Anterior cingulate cortex (tissue), 58 donors: Measurements from ENCODE around the gene UQCR10.

Experiments
- DNase-seq, 58 donors: peaks; one replicate each; lab custom pipeline; 2025; lab: John Stamatoyannopoulos, UW

The UQCR10 gene

GRCh38 chr22:29790061-29790460 is 22.9 kb downstream of the UQCR10 start:
- DNase-seq, result no peak

GRCh38 chr22:29793396-29793795 is 26.2 kb downstream of the UQCR10 start:
- DNase-seq, result no peak

GRCh38 chr22:29795663-29796062 is 28.5 kb downstream of the UQCR10 start:
- DNase-seq, result no peak

- peak in 7 of 58 donors; percentile 7 to 16 (median 11) for DNase-seq
These were observed 30.2 kb downstream of the UQCR10 start for GRCh38 chr22:29797351-29797750.

- DNase-seq, result no peak
These were observed 31.1 kb downstream of the UQCR10 start for GRCh38 chr22:29798318-29798717.

GRCh38 chr22:29798801-29799200 is 31.6 kb downstream of the UQCR10 start:
- peak in 2 of 58 donors; percentile 10 to 52 for DNase-seq

- DNase-seq, result peak in 51 of 58 donors; percentile 21 to 87 (median 61)
These were observed 32.1 kb downstream of the UQCR10 start for GRCh38 chr22:29799217-29799680.

- DNase-seq, result no peak
These were observed 34.0 kb downstream of the UQCR10 start for GRCh38 chr22:29801153-29801552.

GRCh38 chr22:29801796-29802195 is 34.6 kb downstream of the UQCR10 start:
- no peak for DNase-seq

- DNase-seq, result no peak
These were observed 36.0 kb downstream of the UQCR10 start for GRCh38 chr22:29803190-29803589.

- DNase-seq, result no peak
These were observed 37.8 kb downstream of the UQCR10 start for GRCh38 chr22:29804985-29805384.

- no peak for DNase-seq
These were observed 39.0 kb downstream of the UQCR10 start for GRCh38 chr22:29806196-29806595.

GRCh38 chr22:29810216-29810615 is 43.0 kb downstream of the UQCR10 start:
- peak in 1 of 58 donors; percentile 22 for DNase-seq

GRCh38 chr22:29811377-29811776 is 44.2 kb downstream of the UQCR10 start:
- no peak for DNase-seq

GRCh38 chr22:29813126-29813525 is 46.0 kb downstream of the UQCR10 start:
- DNase-seq, result no peak

GRCh38 chr22:29813563-29813962 is 46.4 kb downstream of the UQCR10 start:
- DNase-seq, result no peak

- no peak for DNase-seq
These were observed 46.8 kb downstream of the UQCR10 start for GRCh38 chr22:29814003-29814402.

- DNase-seq, result peak in 4 of 58 donors; percentile 7 to 18 (median 12)
These were observed 48.4 kb downstream of the UQCR10 start for GRCh38 chr22:29815580-29815979.

GRCh38 chr22:29816128-29816527 is 49.0 kb downstream of the UQCR10 start:
- DNase-seq, result peak in 5 of 58 donors; percentile 5 to 10 (median 7)

GRCh38 chr22:29816539-29816938 is 49.4 kb downstream of the UQCR10 start:
- DNase-seq, result peak in 22 of 58 donors; percentile 3 to 59 (median 22)

GRCh38 chr22:29816980-29817379 is 49.8 kb downstream of the UQCR10 start:
- DNase-seq, result no peak

- no peak for DNase-seq
These were observed 50.6 kb downstream of the UQCR10 start for GRCh38 chr22:29817724-29818123.

GRCh38 chr22:29819501-29819900 is 52.3 kb downstream of the UQCR10 start:
- no peak for DNase-seq
